HepG2 (cell line): ENCODE measurements around the gene TNFRSF18. TPM values are rescaled to one million over a fixed set of nuclear protein-coding genes. Genes with fewer than 3 reads are reported as not detected.

Experiments
- ADNP ChIP-seq: sonication (generic); formaldehyde crosslinking; IDR thresholded peaks from 2 replicates; pipeline ENCODE4 v1.4.0; 2020; ENCODE audit warnings: missing genetic modification reagents
- DNMT3B ChIP-seq: conservative IDR thresholded peaks from 2 replicates; pipeline ENCODE4 v1.6.1; 2016; ENCODE audit warnings: missing biosample characterization, control low read depth
- EEA1 ChIP-seq: sonication (generic); formaldehyde crosslinking; IDR thresholded peaks from 2 replicates; pipeline ENCODE4 v1.5.1; 2020; ENCODE audit warnings: mild to moderate bottlenecking, missing genetic modification reagents, borderline replicate concordance
- FOXA1 ChIP-seq, 2 experiments: fragments of 450-650 bp in 1 of 2; sonication (generic) in 1 of 2; formaldehyde crosslinking in 1 of 2; IDR thresholded peaks; 2 replicates each; pipeline versions ENCODE4 v1.4.0 to v1.6.1; 2016 to 2020; ENCODE audit warnings: missing genetic modification reagents in 1 of 2
- KDM6A ChIP-seq: IDR thresholded peaks from 2 replicates; pipeline ENCODE4 v1.6.1; 2016; ENCODE audit warnings: low read depth
- KLF9 ChIP-seq: IDR thresholded peaks from 2 replicates; pipeline ENCODE4 v1.6.1; 2016; ENCODE audit warnings: low read depth
- MIER3 ChIP-seq: IDR thresholded peaks from 2 replicates; pipeline ENCODE4 v1.6.1; 2016; ENCODE audit warnings: missing compliant biosample characterization, borderline replicate concordance
- PAXIP1 ChIP-seq: sonication (generic); formaldehyde crosslinking; conservative IDR thresholded peaks from 2 replicates; pipeline ENCODE4 v1.4.0; 2020; ENCODE audit warnings: mild to moderate bottlenecking, missing genetic modification reagents, moderate library complexity
- SAP130 ChIP-seq: IDR thresholded peaks from 2 replicates; pipeline ENCODE4 v1.6.1; 2016; ENCODE audit warnings: low read depth
- TAF1 ChIP-seq: sonication (generic); formaldehyde crosslinking; IDR thresholded peaks from 2 replicates; pipeline ENCODE4 v1.4.0; 2020; ENCODE audit warnings: missing genetic modification reagents
- ZBTB10 ChIP-seq: sonication (generic); formaldehyde crosslinking; IDR thresholded peaks from 2 replicates; pipeline ENCODE4 v1.4.0; 2020; ENCODE audit warnings: missing genetic modification reagents, borderline replicate concordance
- ZBTB7B ChIP-seq: sonication (generic); formaldehyde crosslinking; IDR thresholded peaks from 2 replicates; pipeline ENCODE4 v1.4.0; 2020; ENCODE audit warnings: missing genetic modification reagents
- ZFP82 ChIP-seq: sonication (generic); formaldehyde crosslinking; IDR thresholded peaks from 2 replicates; pipeline ENCODE4 v1.5.1; 2020; ENCODE audit warnings: mild to moderate bottlenecking, missing genetic modification reagents, borderline replicate concordance
- ZIK1 ChIP-seq: sonication (generic); formaldehyde crosslinking; IDR thresholded peaks from 2 replicates; pipeline ENCODE4 v1.5.0; 2020; ENCODE audit warnings: mild to moderate bottlenecking, low read depth, missing genetic modification reagents, borderline replicate concordance
- ZNF343 ChIP-seq: sonication (generic); formaldehyde crosslinking; IDR thresholded peaks from 2 replicates; pipeline ENCODE4 v1.4.0; 2020; ENCODE audit warnings: mild to moderate bottlenecking, missing genetic modification reagents
- ZNF501 ChIP-seq: sonication (generic); formaldehyde crosslinking; IDR thresholded peaks from 2 replicates; pipeline ENCODE4 v1.5.1; 2020; ENCODE audit warnings: mild to moderate bottlenecking, moderate library complexity, missing genetic modification reagents
- ZNF616 ChIP-seq: sonication (generic); formaldehyde crosslinking; IDR thresholded peaks from 2 replicates; pipeline ENCODE4 v1.5.0; 2020; ENCODE audit warnings: low read depth, mild to moderate bottlenecking, missing genetic modification reagents
- ZNF660 ChIP-seq: sonication (generic); formaldehyde crosslinking; IDR thresholded peaks from 2 replicates; pipeline ENCODE4 v1.5.1; 2020; ENCODE audit warnings: mild to moderate bottlenecking, low read depth, missing genetic modification reagents, borderline replicate concordance
- polyA plus RNA-seq, 8 experiments: library from polyadenylated mRNA; depleted of rRNA in 3 of 8; stranded (reverse) in 7 of 8; unstranded in 1 of 8; fragments of >200 nt; fragmentation: Illumina TruSeq in 4 of 8; extraction: Trizol in 4 of 8; gene quantifications; 2 replicates each; pipeline versions ENCODE4 v1.2.1 to v1.2.3, GENCODE V29; 2011 to 2016; ENCODE audit warnings: low read depth in 4 of 8, missing spikeins in 1 of 8, mixed read lengths in 1 of 8; ENCODE audit not compliant: insufficient read depth in 1 of 8
- total RNA-seq, 5 experiments: library from RNA; depleted of rRNA; stranded (reverse); fragments of >200 nt; fragmentation: Illumina TruSeq; extraction: Trizol; gene quantifications; 2 replicates each; pipeline ENCODE4 v1.2.3, GENCODE V29; 2016; ENCODE audit warnings: low read depth in 1 of 5

The TNFRSF18 gene
- total and polyA plus RNA-seq, 2 of the 13 experiments (the other 11 are each of a cell fraction or from before 2014, with no cell fraction given), result not detected

GRCh38 chr1:1167841-1168450 lies 38.4 kb downstream of the TNFRSF18 start (continued):
- no peak for TF ChIP-seq DNMT3B (CRISPR knock-in tag)
- TF ChIP-seq KDM6A, result no peak
- TF ChIP-seq MIER3 (CRISPR knock-in tag), result no peak
- TF ChIP-seq ZBTB7B (CRISPR knock-in tag), result no peak
- 0 out of 2 replicates have a peak, but pooled peaks have one; percentile 30 for TF ChIP-seq PAXIP1
- TF ChIP-seq ZNF501 (CRISPR knock-in tag), result 0 out of 2 replicates have a peak, but pooled peaks have one; percentile 4
- no peak for TF ChIP-seq FOXA1 (IDR thresholded peaks at IDR 0.05)
- no peak for TF ChIP-seq FOXA1 (CRISPR knock-in tag; IDR thresholded peaks at IDR 0.05)
- TF ChIP-seq TAF1 (CRISPR knock-in tag), result peak; percentile 14; the same call in 1 of the 2 replicates
- 0 out of 2 replicates have a peak, but pooled peaks have one; percentile 60 for TF ChIP-seq ZFP82 (CRISPR knock-in tag)
- TF ChIP-seq ADNP, result no peak
- 0 out of 2 replicates have a peak, but pooled peaks have one; percentile 22 for TF ChIP-seq ZIK1 (CRISPR knock-in tag)
- TF ChIP-seq ZNF616 (CRISPR knock-in tag), result no peak
- no peak for TF ChIP-seq KLF9
- TF ChIP-seq ZNF343 (CRISPR knock-in tag), result no peak
- 0 out of 2 replicates have a peak, but pooled peaks have one; percentile 21 for TF ChIP-seq SAP130 (CRISPR knock-in tag)
- TF ChIP-seq ZNF660 (CRISPR knock-in tag), result no peak
- no peak for TF ChIP-seq ZBTB10 (CRISPR knock-in tag)
- no peak for TF ChIP-seq EEA1 (CRISPR knock-in tag)
